Measurements from ENCODE around the gene GARIN1A.
"Not testable (repeated sequence)": the region's sequence is repeated elsewhere in the genome, so short reads cannot be mapped to it uniquely, and the experiment has no call there.

GARIN1A gene

GRCh38 chr7:128671992-128672391, at the start of gene GARIN1A:
TSS of gene GARIN1A (plus strand) at chr7:128672292. CDS start at chr7:128672398, 106 bp downstream.
- FAIRE-seq: no peak

- FAIRE-seq: not testable (repeated sequence)
These were observed 45.0 kb upstream of the GARIN1A start for GRCh38 chr7:128627124-128627523.

GRCh38 chr7:128633915-128634314, 38.2 kb upstream of the GARIN1A start:
- FAIRE-seq: not testable (repeated sequence)

- FAIRE-seq: not testable (repeated sequence)
These were observed 26.9 kb upstream of the GARIN1A start for GRCh38 chr7:128645206-128645605.

GRCh38 chr7:128645844-128646243, 26.2 kb upstream of the GARIN1A start:
- FAIRE-seq: not testable (repeated sequence)

GRCh38 chr7:128646877-128647276, 25.2 kb upstream of the GARIN1A start:
- not testable (repeated sequence) for FAIRE-seq

- FAIRE-seq: not testable (repeated sequence)
These were observed 21.0 kb upstream of the GARIN1A start for GRCh38 chr7:128651096-128651495.

GRCh38 chr7:128652606-128653005, 19.5 kb upstream of the GARIN1A start:
- FAIRE-seq: not testable (repeated sequence)

GRCh38 chr7:128653197-128653596, 18.9 kb upstream of the GARIN1A start:
- not testable (repeated sequence) for FAIRE-seq

GRCh38 chr7:128654080-128654479, 18.0 kb upstream of the GARIN1A start:
- not testable (repeated sequence) for FAIRE-seq

- not testable (repeated sequence) for FAIRE-seq
These were observed 17.6 kb upstream of the GARIN1A start for GRCh38 chr7:128654501-128654900.

- not testable (repeated sequence) for FAIRE-seq
These were observed 13.7 kb upstream of the GARIN1A start for GRCh38 chr7:128658428-128658827.

- FAIRE-seq: no peak
These were observed 11.5 kb upstream of the GARIN1A start for GRCh38 chr7:128660596-128660995.

- no peak for FAIRE-seq
These were observed 10.6 kb upstream of the GARIN1A start for GRCh38 chr7:128661446-128661845.

- FAIRE-seq: no peak
These were observed 10.0 kb upstream of the GARIN1A start for GRCh38 chr7:128662091-128662490.

- FAIRE-seq: not testable (repeated sequence)
These were observed 8.9 kb upstream of the GARIN1A start for GRCh38 chr7:128663223-128663622.

GRCh38 chr7:128665057-128665456, 7.0 kb upstream of the GARIN1A start:
- FAIRE-seq: no peak

GRCh38 chr7:128666200-128666599, 5.9 kb upstream of the GARIN1A start:
- FAIRE-seq: peak; percentile 79

- FAIRE-seq: no peak
These were observed 930 bp downstream of the GARIN1A start for GRCh38 chr7:128672927-128673517.

GRCh38 chr7:128673571-128673970, 1.5 kb downstream of the GARIN1A start:
- no peak for FAIRE-seq

GRCh38 chr7:128676665-128677064, 4.6 kb downstream of the GARIN1A start:
- no peak for FAIRE-seq

GRCh38 chr7:128679920-128680319, 7.8 kb downstream of the GARIN1A start:
- no peak for FAIRE-seq

GRCh38 chr7:128681794-128682537, 9.9 kb downstream of the GARIN1A start:
- no peak for FAIRE-seq

GRCh38 chr7:128683270-128683669, 11.2 kb downstream of the GARIN1A start:
- not testable (repeated sequence) for FAIRE-seq
